ENCODE data around the gene SPEG. TPM values are rescaled to one million over a fixed set of nuclear protein-coding genes. Genes with fewer than 3 reads are reported as not detected.

SPEG gene
- total RNA-seq, 1 experiment from 2014 or later = 55.3 TPM

GRCh38 chr2:219457784-219458369, 23.2 kb downstream of the SPEG start:
- Mint-ChIP-seq H3K27ac (peak overlapping the region; percentile 12; the same call in 1 of the 2 replicates), H3K4me1 (peaks cover 35% of the 10 kb centered on the region), H3K27me3 (ENCODE audit: low read depth) (no peaks in the 10 kb centered on the region), H3K9me3 (no peaks in the 10 kb centered on the region), H3K36me3 (peaks cover 6% of the 10 kb centered on the region; the same call in 1 of the 2 replicates), H3K4me3 (no peak overlapping the region)
- ChIA-PET POLR2A (interaction anchor here (0.8 to 1.5 kb wide), 2 partner anchors 9 to 15 kb away, joined by 3 to 8 read pairs; no protein-coding TSS in a partner anchor), CTCF (interaction anchor here (0.6 to 5.2 kb wide), 31 partner anchors 10 to 158 kb away, joined by 3 to 121 read pairs (median 7); partner anchors contain the start of genes CHPF, DES, DNPEP and GMPPA)
- ATAC-seq (peak; percentile 67), DNase-seq (ENCODE audit: low spot score) (peak; percentile 36)
- TF ChIP-seq ZNF671 (CRISPR knock-in tag; IDR thresholded peaks at IDR 0.05) (no peak), CTCF (IDR thresholded peaks at IDR 0.05) (peak; percentile 6; the same call in 1 of the 2 replicates), E2F4 (CRISPR knock-in tag; IDR thresholded peaks at IDR 0.05; ENCODE audit: borderline replicate concordance, low read depth) (no peak)

GRCh38 chr2:219458996-219459395, 24.4 kb downstream of the SPEG start:
- no peak overlapping the region for H3K4me3 Mint-ChIP-seq
- ChIA-PET CTCF (interaction anchor here (0.6 to 5.6 kb wide), 37 partner anchors 10 to 181 kb away, joined by 3 to 121 read pairs (median 9); partner anchors contain the start of genes CHPF, DES, DNAJB2 and DNPEP), POLR2A (interaction anchor here (1.5 kb wide), 1 partner anchor 10 kb away, joined by 8 read pairs; no protein-coding TSS in a partner anchor)
- ATAC-seq (no peak), DNase-seq (ENCODE audit: low spot score) (no peak)
- TF ChIP-seq IRF2 (CRISPR knock-in tag; IDR thresholded peaks at IDR 0.05; ENCODE audit: borderline replicate concordance, low read depth) (no peak), GRHL2 (CRISPR knock-in tag; IDR thresholded peaks at IDR 0.05; ENCODE audit: insufficient replicate concordance, severe bottlenecking) (no peak), EMX1 (CRISPR knock-in tag; IDR thresholded peaks at IDR 0.05) (no peak), CREB1 (CRISPR knock-in tag; IDR thresholded peaks at IDR 0.05) (no peak), ATF3 (CRISPR knock-in tag; conservative IDR thresholded peaks at IDR 0.05) (no peak), ZNF512 (CRISPR knock-in tag; IDR thresholded peaks at IDR 0.05; ENCODE audit: borderline replicate concordance) (no peak), TEAD1 (CRISPR knock-in tag; IDR thresholded peaks at IDR 0.05) (no peak), ZNF219 (CRISPR knock-in tag; IDR thresholded peaks at IDR 0.05; ENCODE audit: borderline replicate concordance) (no peak), FOXJ3 (CRISPR knock-in tag; IDR thresholded peaks at IDR 0.05; ENCODE audit: borderline replicate concordance) (no peak), NFATC4 (CRISPR knock-in tag; IDR thresholded peaks at IDR 0.05) (no peak), ZNF396 (CRISPR knock-in tag; IDR thresholded peaks at IDR 0.05; ENCODE audit: borderline replicate concordance) (no peak), TEAD4 (CRISPR knock-in tag; IDR thresholded peaks at IDR 0.05) (no peak), ZNF671 (CRISPR knock-in tag; IDR thresholded peaks at IDR 0.05) (no peak), JAZF1 (CRISPR knock-in tag; IDR thresholded peaks at IDR 0.05) (no peak), SOX15 (CRISPR knock-in tag; IDR thresholded peaks at IDR 0.05) (no peak), SP1 (CRISPR knock-in tag; conservative IDR thresholded peaks at IDR 0.05) (no peak)
- H3K4me1 Mint-ChIP-seq = peaks cover 31% of the 10 kb centered on the region
- no peaks in the 10 kb centered on the region for H3K27me3 Mint-ChIP-seq (ENCODE audit: low read depth)
- no peak overlapping the region for H3K27ac Mint-ChIP-seq
- H3K36me3 Mint-ChIP-seq = peaks cover 8% of the 10 kb centered on the region; the same call in 1 of the 2 replicates
- H3K9me3 Mint-ChIP-seq = no peaks in the 10 kb centered on the region
